Upper lobe of right lung (tissue), 1 donor: ENCODE results near the gene COQ10B. TPM values are rescaled to one million over a fixed set of nuclear protein-coding genes. Genes with fewer than 3 reads are reported as not detected.
"Not testable (repeated sequence)": the region's sequence is repeated elsewhere in the genome, so short reads cannot be mapped to it uniquely, and the experiment has no call there.

ENCODE experiments used
- ATAC-seq: fragments of 200-7000 bp; cut with Tn5 transposase; one replicate; pipeline ENCODE4 v1.9.1; 2020; ENCODE audit warnings: mild to moderate bottlenecking, moderate library complexity
- DNase-seq: peaks from one replicate; pipeline ENCODE4 v3.0.0-alpha.2; 2020
- H3K27ac ChIP-seq: fragments of 200-600 bp; one replicate; pipeline ENCODE4 v1.8.0; 2022
- H3K27me3 ChIP-seq: fragments of 200-600 bp; one replicate; pipeline ENCODE4 v1.8.0; 2022; ENCODE audit warnings: mild to moderate bottlenecking
- H3K36me3 ChIP-seq: fragments of 200-600 bp; one replicate; pipeline ENCODE4 v1.8.0; 2022
- H3K4me1 ChIP-seq: fragments of 200-600 bp; one replicate; pipeline ENCODE4 v1.8.0; 2022
- H3K4me3 ChIP-seq: fragments of 200-600 bp; one replicate; pipeline ENCODE4 v1.8.0; 2022; ENCODE audit warnings: mild to moderate bottlenecking
- H3K9me3 ChIP-seq: fragments of 200-600 bp; one replicate; pipeline ENCODE4 v1.8.0; 2022
- CTCF ChIP-seq: fragments of 200-600 bp; IDR thresholded peaks from one replicate; pipeline ENCODE4 v1.8.0; 2022; ENCODE audit warnings: antibody characterized with exemption
- intact Hi-C: fragments of 100-400 bp; cut with DNase I; formaldehyde crosslinking; loops from one replicate; pipeline ENCODE4 v1.11.0; 2022
- total RNA-seq: library from RNA; stranded (reverse); fragmentation: NEBNext Ultra II Directional; extraction: Animal tissue kit (Norgen Biotek cat#: 25700); gene quantifications from one replicate; pipeline ENCODE4 v1.2.1, GENCODE V29; 2021
- donor health status: DM: no; HTN: yes; CAD: no; lungs with severe emphysema.

The COQ10B gene
- total RNA-seq, 1 donor from 2014 or later = 26.5 TPM

GRCh38 chr2:197464175-197464574 is 10.8 kb downstream of the COQ10B start:
- H3K4me3 ChIP-seq = no peak overlapping the region
- peaks cover 10% of the 10 kb centered on the region for H3K4me1 ChIP-seq
- no peak for TF ChIP-seq CTCF
- no peak for ATAC-seq
- no peaks in the 10 kb centered on the region for H3K9me3 ChIP-seq
- no peak for DNase-seq
- H3K36me3 ChIP-seq = peaks cover 88% of the 10 kb centered on the region
- H3K27me3 ChIP-seq = no peaks in the 10 kb centered on the region
- H3K27ac ChIP-seq = no peak overlapping the region
- intact Hi-C loops = no loop called here

GRCh38 chr2:197472166-197472565 is 18.8 kb downstream of the COQ10B start:
- peaks cover 95% of the 10 kb centered on the region for H3K36me3 ChIP-seq
- no peaks in the 10 kb centered on the region for H3K4me1 ChIP-seq
- DNase-seq (no peak), ATAC-seq (no peak)
- H3K27ac ChIP-seq = no peak overlapping the region
- TF ChIP-seq CTCF = no peak
- no peak overlapping the region for H3K4me3 ChIP-seq
- no peaks in the 10 kb centered on the region for H3K27me3 ChIP-seq
- no peaks in the 10 kb centered on the region for H3K9me3 ChIP-seq
- intact Hi-C loops = loop anchor here (10.0 kb wide), 1 partner anchor 57 kb away; no protein-coding TSS in a partner anchor

GRCh38 chr2:197477797-197478196 is 24.4 kb downstream of the COQ10B start:
- DNase-seq = no peak
- H3K27ac ChIP-seq = no peak overlapping the region
- no peaks in the 10 kb centered on the region for H3K4me1 ChIP-seq
- intact Hi-C loops = loop anchor here (10.0 kb wide), 1 partner anchor 63 kb away; no protein-coding TSS in a partner anchor
- ATAC-seq = no peak
- TF ChIP-seq CTCF = no peak
- peaks cover 49% of the 10 kb centered on the region for H3K36me3 ChIP-seq
- H3K27me3 ChIP-seq = no peaks in the 10 kb centered on the region
- H3K9me3 ChIP-seq = no peaks in the 10 kb centered on the region
- H3K4me3 ChIP-seq = no peak overlapping the region

GRCh38 chr2:197480165-197481036 is 27.0 kb downstream of the COQ10B start:
- TF ChIP-seq CTCF = no peak
- DNase-seq (no peak), ATAC-seq (peak; percentile 23)
- no peak overlapping the region for H3K27ac ChIP-seq
- H3K27me3 ChIP-seq = no peaks in the 10 kb centered on the region
- no peak overlapping the region for H3K4me3 ChIP-seq
- no peaks in the 10 kb centered on the region for H3K4me1 ChIP-seq
- intact Hi-C loops = no loop called here
- H3K36me3 ChIP-seq = peaks cover 28% of the 10 kb centered on the region
- H3K9me3 ChIP-seq = peaks cover 11% of the 10 kb centered on the region

- H3K27ac ChIP-seq, H3K4me1 ChIP-seq, H3K4me3 ChIP-seq, DNase-seq, ATAC-seq, intact Hi-C loops, H3K27me3 ChIP-seq: not testable (repeated sequence)
- Histone ChIP-seq H3K9me3 (peaks cover 11% of the 10 kb centered on the region), H3K36me3 (peaks cover 36% of the 10 kb centered on the region)
These were observed 30.9 kb downstream of the COQ10B start for GRCh38 chr2:197484248-197484647.

GRCh38 chr2:197486175-197486574 is 32.8 kb downstream of the COQ10B start:
- Histone ChIP-seq H3K4me3 (no peak overlapping the region), H3K27ac (no peak overlapping the region), H3K36me3 (peaks cover 55% of the 10 kb centered on the region), H3K27me3 (no peaks in the 10 kb centered on the region), H3K4me1 (no peaks in the 10 kb centered on the region), H3K9me3 (peaks cover 11% of the 10 kb centered on the region)
- ATAC-seq (no peak), DNase-seq (no peak)
- TF ChIP-seq CTCF = no peak
- intact Hi-C loops = no loop called here
